K562 (cell line): ENCODE data around the gene SFSWAP. TPM values are rescaled to one million over a fixed set of nuclear protein-coding genes. Genes with fewer than 3 reads are reported as not detected.

Experiments used
- ATAC-seq: fragments of 200-7000 bp; cut with Tn5 transposase; 3 replicates; pipeline ENCODE4 v1.9.1; 2020; ENCODE audit warnings: moderate library complexity
- BruUV-seq: library from RNA; stranded (reverse); fragments of 400-500 nt; replicated peaks from 2 replicates; lab custom pipeline; 2021; lab: Mats Ljungman, UMichigan
- CTCF ChIA-PET: fragments of 300-600 bp; formaldehyde crosslinking; extraction: SDS; loops from one replicate; lab custom pipeline; 2021; ENCODE audit warnings: low intra/inter-chr PET ratio; lab: Yijun Ruan, JAX
- POLR2A ChIA-PET: fragments of 300-600, 350-650 bp; sonication (Branson Sonifier 250); formaldehyde crosslinking; extraction: SDS; loops from one replicate; lab custom pipeline; 2021; ENCODE audit warnings: antibody characterized with exemption, inconsistent platforms; lab: Yijun Ruan, JAX
- DNase-seq, 4 experiments: peaks; one replicate each; pipeline versions ENCODE4 v3.0.0 to v3.0.0-alpha.2; 2011 to 2018; ENCODE audit warnings: low spot score in 3 of 4, mixed read lengths in 3 of 4; ENCODE audit errors: extremely low read depth in 1 of 4
- FAIRE-seq: peaks from 2 replicates; lab custom pipeline; 2011; peaks lifted over from hg19 to GRCh38; lab: Jason Lieb, UNC
- H2AFZ ChIP-seq: 2 replicates; pipeline ENCODE4 v1.6.0; 2011; ENCODE audit warnings: low read depth, low read length, control low read depth, inconsistent platforms
- H3K27ac ChIP-seq: fragments of 200-600 bp; 3 replicates; pipeline ENCODE4 v1.8.0; 2011; ENCODE audit warnings: low read depth, mild to moderate bottlenecking, control low read depth, inconsistent platforms, low read length, moderate library complexity, mixed read lengths; ENCODE audit errors: extremely low read depth
- H3K27me3 ChIP-seq, 2 experiments: fragments of 300-600 bp in 1 of 2; 2 replicates in 1 of 2; 3 replicates in 1 of 2; pipeline versions ENCODE4 v1.6.0 to v1.8.0; 2011; ENCODE audit warnings: inconsistent platforms in 2 of 2, low read length in 2 of 2, mild to moderate bottlenecking in 1 of 2, mixed read lengths in 1 of 2, moderate library complexity in 1 of 2; ENCODE audit not compliant: control insufficient read depth in 2 of 2, insufficient read depth in 2 of 2
- H3K36me3 ChIP-seq: fragments of 300-600 bp; 3 replicates; pipeline ENCODE4 v1.8.0; 2011; ENCODE audit warnings: mild to moderate bottlenecking, low read length, inconsistent platforms; ENCODE audit not compliant: control insufficient read depth, insufficient read depth
- H3K4me1 ChIP-seq, 2 experiments: fragments of 200-600 bp in 1 of 2; replicated peaks in 1 of 2; 2 replicates in 1 of 2; 3 replicates in 1 of 2; pipeline versions ENCODE4 v1.5.1 to v1.8.0; 2011; ENCODE audit warnings: inconsistent platforms in 2 of 2, low read length in 2 of 2, mild to moderate bottlenecking in 1 of 2, mixed read lengths in 1 of 2, moderate library complexity in 1 of 2; ENCODE audit not compliant: control insufficient read depth in 2 of 2, insufficient read depth in 2 of 2
- H3K4me2 ChIP-seq: 2 replicates; pipeline ENCODE4 v1.6.1; 2011; ENCODE audit warnings: low read length, control low read depth, inconsistent platforms, mixed read lengths; ENCODE audit not compliant: insufficient read depth
- H3K4me3 ChIP-seq: fragments of 200-600 bp; sonication (generic), shearing (Covaris generic); 2 replicates; pipeline ENCODE4 v1.5.1; 2016; ENCODE audit warnings: control low read depth, inconsistent platforms
- H3K79me2 ChIP-seq: fragments of 200-600 bp; 3 replicates; pipeline ENCODE4 v1.8.0; 2011; ENCODE audit warnings: low read length, inconsistent platforms; ENCODE audit not compliant: control insufficient read depth, insufficient read depth
- H3K9ac ChIP-seq, 2 experiments: 2 replicates each; pipeline versions ENCODE4 v1.6.0 to v1.6.1; 2011; ENCODE audit warnings: low read depth in 2 of 2, low read length in 2 of 2, control low read depth in 1 of 2, inconsistent platforms in 1 of 2, mild to moderate bottlenecking in 1 of 2, mixed read lengths in 1 of 2; ENCODE audit not compliant: insufficient read depth in 1 of 2
- H3K9me1 ChIP-seq: one replicate; pipeline ENCODE4 v1.6.0; 2011; ENCODE audit warnings: inconsistent platforms, mild to moderate bottlenecking, low read length, moderate library complexity; ENCODE audit not compliant: control insufficient read depth, insufficient read depth
- H3K9me3 ChIP-seq: replicated peaks from 2 replicates; pipeline ENCODE4 v1.5.1; 2011; ENCODE audit warnings: low read depth, low read length, inconsistent platforms; ENCODE audit not compliant: control insufficient read depth, insufficient read depth
- H4K20me1 ChIP-seq: replicated peaks from 2 replicates; pipeline ENCODE4 v1.6.1; 2011; ENCODE audit warnings: low read length, inconsistent platforms, mixed read lengths; ENCODE audit not compliant: control insufficient read depth, insufficient read depth
- FOXA3 ChIP-seq, 2 experiments: fragments of 450-650 bp in 1 of 2; sonication (generic) in 1 of 2; formaldehyde crosslinking; IDR thresholded peaks in 1 of 2; conservative IDR thresholded peaks in 1 of 2; 2 replicates each; pipeline versions ENCODE4 v1.4.0 to v1.8.0; 2020 to 2022; ENCODE audit warnings: mild to moderate bottlenecking in 2 of 2, missing genetic modification reagents in 1 of 2
- KAT2B ChIP-seq: IDR thresholded peaks from one replicate; pipeline ENCODE4 v1.6.1; 2012; ENCODE audit warnings: low read depth, mild to moderate bottlenecking, control low read depth, inconsistent platforms, low read length, moderate library complexity
- PBX2 ChIP-seq, 2 experiments: IDR thresholded peaks in 1 of 2; conservative IDR thresholded peaks in 1 of 2; 2 replicates each; pipeline ENCODE4 v1.6.1; 2016; ENCODE audit warnings: low read depth in 2 of 2, mild to moderate bottlenecking in 1 of 2, missing compliant biosample characterization in 1 of 2, missing genetic modification characterization in 1 of 2, moderate library complexity in 1 of 2
- ZNF197 ChIP-seq: fragments of 200-800 bp; sonication (Bioruptor generic); IDR thresholded peaks from 2 replicates; pipeline ENCODE4 v1.6.1; 2016; ENCODE audit warnings: low read depth, missing genetic modification characterization, missing compliant biosample characterization
- ZNF436 ChIP-seq: fragments of 250-450, 450-650 bp; sonication (Bioruptor Pico); formaldehyde crosslinking; IDR thresholded peaks from 2 replicates; pipeline ENCODE4 v1.7.0; 2020; ENCODE audit warnings: mild to moderate bottlenecking
- ZSCAN29 ChIP-seq: fragments of 450-650 bp; IDR thresholded peaks from 2 replicates; pipeline ENCODE4 v1.6.1; 2017
- WGBS: fragments of 100-300 bp; shearing (Covaris generic); methylation state at CpG from one replicate; pipeline ENCODE4 v1.1.6; 2016; ENCODE audit warnings: low coverage, mixed read lengths; ENCODE audit not compliant: insufficient coverage; ENCODE audit errors: missing lambda C conversion rate; 5-methylcytosine and 5-hydroxymethylcytosine counted together
- in situ Hi-C: fragments of 300-500 bp; cut with MboI; formaldehyde crosslinking; loops from 4 replicates; pipeline ENCODE4 v1.15.0; 2018; ENCODE audit warnings: inconsistent platforms, mixed read lengths
- intact Hi-C: fragments of 100-400 bp; cut with micrococcal nuclease; formaldehyde crosslinking; loops from 2 replicates; pipeline ENCODE4 v1.14.2; 2022
- polyA plus RNA-seq, 8 experiments: library from polyadenylated mRNA; depleted of rRNA in 4 of 8; stranded (reverse) in 5 of 8; unstranded in 3 of 8; fragments of >200 nt; fragmentation: Nextera tagmentation in 2 of 8; fragmentation: Illumina TruSeq in 1 of 8; extraction: Ambion mirVana in 2 of 8; extraction: Trizol in 1 of 8; gene quantifications; 2 replicates each; pipeline versions ENCODE4 v1.2.1 to v1.2.3, GENCODE V29; 2011 to 2014; ENCODE audit warnings: inconsistent platforms in 1 of 8, missing spikeins in 1 of 8
- total RNA-seq, 7 experiments: library from RNA; depleted of rRNA in 6 of 7; stranded (reverse); fragments of >200 nt in 6 of 7; fragmentation: Illumina TruSeq in 2 of 7; extraction: Trizol in 2 of 7; gene quantifications; 2 replicates each; pipeline versions ENCODE4 v1.2.1 to v1.2.3, GENCODE V29; 2011 to 2021; ENCODE audit warnings: low replicate concordance in 1 of 7

SFSWAP gene
- total and polyA plus RNA-seq, 9 of the 15 experiments (the other 6 are each of a cell fraction or from before 2014, with no cell fraction given), result 2.4 to 60.4 (median 32.6) TPM

- TF ChIP-seq PBX2 (CRISPR knock-in tag; IDR thresholded peaks at IDR 0.05; ENCODE audit: low read depth), result no peak
- TF ChIP-seq PBX2 (tag; conservative IDR thresholded peaks at IDR 0.05; ENCODE audit: low read depth), result no peak
- no peak for TF ChIP-seq ZNF197 (CRISPR knock-in tag)
- no peak for TF ChIP-seq ZSCAN29
Measured at GRCh38 chr12:131729254-131729955, 18.5 kb downstream of the SFSWAP start (continued).

GRCh38 chr12:131732996-131733615, 22.2 kb downstream of the SFSWAP start:
- CTCF ChIA-PET, result no interaction called here
- peaks cover 93% of the 10 kb centered on the region for H3K36me3 ChIP-seq
- WGBS, result 92% methylated on average over 20 of the region's 21 CpGs

More at GRCh38 chr12:131732996-131733615, 22.2 kb downstream of the SFSWAP start:
- no peaks in the 10 kb centered on the region for H4K20me1 ChIP-seq
- H3K4me2 ChIP-seq, result no peak overlapping the region
- H3K27ac ChIP-seq, result no peak overlapping the region
- intact Hi-C loops, result no loop called here
- in situ Hi-C loops, result no loop called here
- FAIRE-seq (no peak), DNase-seq (no peak), ATAC-seq (no peak)
- no peak overlapping the region for H3K9ac ChIP-seq
- no peak overlapping the region for H2AFZ ChIP-seq
- POLR2A ChIA-PET, result interaction anchor here (0.8 kb wide), 1 partner anchor 22 kb away, joined by 4 read pairs; the partner anchor contains the start of gene SFSWAP
- H3K27me3 ChIP-seq, result no peaks in the 10 kb centered on the region
- H3K9me1 ChIP-seq, result no peaks in the 10 kb centered on the region
- H3K4me3 ChIP-seq, result no peak overlapping the region
- no peaks in the 10 kb centered on the region; the same call in 2 of the 3 replicates for H3K79me2 ChIP-seq
- no TSS peak for BruUV-seq
- no peaks in the 10 kb centered on the region for H3K9me3 ChIP-seq
- TF ChIP-seq FOXA3 (CRISPR knock-in tag; conservative IDR thresholded peaks at IDR 0.05 in 1 of 2, IDR thresholded peaks at IDR 0.05 in 1 of 2) (no peak), KAT2B (no peak), ZNF436 (CRISPR knock-in tag) (no peak)
- TF ChIP-seq, all 486 proteins: peak for 0
- H3K4me1 ChIP-seq, result peaks cover 0 to 3% of the 10 kb centered on the region in 2 experiments; a peak in 1 of 5 replicates
